Glutamatergic neuron (in vitro differentiated cells): ENCODE results near the gene RAI1. TPM values are rescaled to one million over a fixed set of nuclear protein-coding genes. Genes with fewer than 3 reads are reported as not detected.

Experiments used
- DNase-seq: peaks from one replicate; pipeline ENCODE4 v3.0.0; 2022
- H3K27ac Mint-ChIP-seq: one replicate; pipeline ENCODE4 v1.8.0; 2020; ENCODE audit warnings: mild to moderate bottlenecking, mixed read lengths, inconsistent platforms; ENCODE audit not compliant: unreplicated experiment
- H3K27me3 Mint-ChIP-seq: one replicate; pipeline ENCODE4 v1.8.0; 2020; ENCODE audit warnings: mild to moderate bottlenecking, moderate library complexity, mixed read lengths, inconsistent platforms; ENCODE audit not compliant: unreplicated experiment
- H3K36me3 Mint-ChIP-seq: one replicate; pipeline ENCODE4 v1.8.0; 2020; ENCODE audit warnings: mild to moderate bottlenecking, mixed read lengths, inconsistent platforms; ENCODE audit not compliant: unreplicated experiment
- H3K4me1 Mint-ChIP-seq: one replicate; pipeline ENCODE4 v1.8.0; 2020; ENCODE audit warnings: mild to moderate bottlenecking, low read depth, mixed read lengths, inconsistent platforms; ENCODE audit not compliant: unreplicated experiment
- H3K4me3 Mint-ChIP-seq: one replicate; pipeline ENCODE4 v1.8.0; 2020; ENCODE audit warnings: mild to moderate bottlenecking, mixed read lengths, inconsistent platforms; ENCODE audit not compliant: unreplicated experiment
- H3K9me3 Mint-ChIP-seq: one replicate; pipeline ENCODE4 v1.8.0; 2020; ENCODE audit warnings: mild to moderate bottlenecking, moderate library complexity, mixed read lengths, inconsistent platforms; ENCODE audit not compliant: unreplicated experiment
- total RNA-seq: library from RNA; stranded (reverse); fragmentation: NEBNext Ultra II Directional; extraction: Animal tissue kit (Norgen Biotek cat#: 25700); gene quantifications from one replicate; pipeline ENCODE4 v1.2.1, GENCODE V29; 2021; ENCODE audit not compliant: unreplicated experiment
- TF ChIP-seq, protein P1 (sequence below): fragments of 200-600 bp; sonication (generic); IDR thresholded peaks from one replicate; pipeline ENCODE4 v1.5.0; 2021; ENCODE audit not compliant: partially characterized antibody, unreplicated experiment

Gene RAI1
- total RNA-seq, 1 donor from 2014 or later, result 70.2 TPM

- peaks cover 8% of the 10 kb centered on the region for H3K9me3 Mint-ChIP-seq
- H3K4me3 Mint-ChIP-seq, result peak overlapping the region; percentile 83
- H3K4me1 Mint-ChIP-seq, result peaks cover 19% of the 10 kb centered on the region
- H3K27me3 Mint-ChIP-seq, result peaks cover 18% of the 10 kb centered on the region
- TF ChIP-seq, protein P1, sequence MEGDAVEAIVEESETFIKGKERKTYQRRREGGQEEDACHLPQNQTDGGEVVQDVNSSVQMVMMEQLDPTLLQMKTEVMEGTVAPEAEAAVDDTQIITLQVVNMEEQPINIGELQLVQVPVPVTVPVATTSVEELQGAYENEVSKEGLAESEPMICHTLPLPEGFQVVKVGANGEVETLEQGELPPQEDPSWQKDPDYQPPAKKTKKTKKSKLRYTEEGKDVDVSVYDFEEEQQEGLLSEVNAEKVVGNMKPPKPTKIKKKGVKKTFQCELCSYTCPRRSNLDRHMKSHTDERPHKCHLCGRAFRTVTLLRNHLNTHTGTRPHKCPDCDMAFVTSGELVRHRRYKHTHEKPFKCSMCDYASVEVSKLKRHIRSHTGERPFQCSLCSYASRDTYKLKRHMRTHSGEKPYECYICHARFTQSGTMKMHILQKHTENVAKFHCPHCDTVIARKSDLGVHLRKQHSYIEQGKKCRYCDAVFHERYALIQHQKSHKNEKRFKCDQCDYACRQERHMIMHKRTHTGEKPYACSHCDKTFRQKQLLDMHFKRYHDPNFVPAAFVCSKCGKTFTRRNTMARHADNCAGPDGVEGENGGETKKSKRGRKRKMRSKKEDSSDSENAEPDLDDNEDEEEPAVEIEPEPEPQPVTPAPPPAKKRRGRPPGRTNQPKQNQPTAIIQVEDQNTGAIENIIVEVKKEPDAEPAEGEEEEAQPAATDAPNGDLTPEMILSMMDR, result no peak
- peak overlapping the region; percentile 87 for H3K27ac Mint-ChIP-seq
- H3K36me3 Mint-ChIP-seq, result no peaks in the 10 kb centered on the region
- DNase-seq, result peak; percentile 59
Measured at GRCh38 chr17:17681744-17682292, 560 bp downstream of the RAI1 start.

- Mint-ChIP-seq H3K27me3 (peaks cover 18% of the 10 kb centered on the region), H3K4me3 (peak overlapping the region; percentile 83), H3K9me3 (peaks cover 8% of the 10 kb centered on the region), H3K4me1 (peaks cover 23% of the 10 kb centered on the region), H3K27ac (peak overlapping the region; percentile 87), H3K36me3 (no peaks in the 10 kb centered on the region)
- peak; percentile 43 for DNase-seq
- TF ChIP-seq, protein P1, result no peak
Measured at GRCh38 chr17:17682293-17682736, 1.1 kb downstream of the RAI1 start.

GRCh38 chr17:17682737-17683680 lies 1.8 kb downstream of the RAI1 start:
- TF ChIP-seq, protein P1, result no peak
- peak; percentile 79 for DNase-seq
- Mint-ChIP-seq H3K36me3 (no peaks in the 10 kb centered on the region), H3K27ac (peak overlapping the region; percentile 91), H3K4me3 (peak overlapping the region; percentile 94), H3K9me3 (peaks cover 8% of the 10 kb centered on the region), H3K4me1 (peaks cover 25% of the 10 kb centered on the region), H3K27me3 (peaks cover 18% of the 10 kb centered on the region)

GRCh38 chr17:17683710-17684365 lies 2.6 kb downstream of the RAI1 start:
- H3K9me3 Mint-ChIP-seq, result peaks cover 6% of the 10 kb centered on the region
- TF ChIP-seq, protein P1, result no peak
- peak overlapping the region; percentile 94 for H3K4me3 Mint-ChIP-seq
- H3K4me1 Mint-ChIP-seq, result peaks cover 25% of the 10 kb centered on the region
- H3K27me3 Mint-ChIP-seq, result peaks cover 15% of the 10 kb centered on the region
- DNase-seq, result no peak
- H3K36me3 Mint-ChIP-seq, result no peaks in the 10 kb centered on the region
- peak overlapping the region; percentile 91 for H3K27ac Mint-ChIP-seq
